ENCODE results near the gene RAMP1. TPM values are rescaled to one million over a fixed set of nuclear protein-coding genes. Genes with fewer than 3 reads are reported as not detected.

RAMP1 gene
- total and polyA plus RNA-seq, 2 experiments from 2014 or later = 134 to 329 TPM

DNA sequence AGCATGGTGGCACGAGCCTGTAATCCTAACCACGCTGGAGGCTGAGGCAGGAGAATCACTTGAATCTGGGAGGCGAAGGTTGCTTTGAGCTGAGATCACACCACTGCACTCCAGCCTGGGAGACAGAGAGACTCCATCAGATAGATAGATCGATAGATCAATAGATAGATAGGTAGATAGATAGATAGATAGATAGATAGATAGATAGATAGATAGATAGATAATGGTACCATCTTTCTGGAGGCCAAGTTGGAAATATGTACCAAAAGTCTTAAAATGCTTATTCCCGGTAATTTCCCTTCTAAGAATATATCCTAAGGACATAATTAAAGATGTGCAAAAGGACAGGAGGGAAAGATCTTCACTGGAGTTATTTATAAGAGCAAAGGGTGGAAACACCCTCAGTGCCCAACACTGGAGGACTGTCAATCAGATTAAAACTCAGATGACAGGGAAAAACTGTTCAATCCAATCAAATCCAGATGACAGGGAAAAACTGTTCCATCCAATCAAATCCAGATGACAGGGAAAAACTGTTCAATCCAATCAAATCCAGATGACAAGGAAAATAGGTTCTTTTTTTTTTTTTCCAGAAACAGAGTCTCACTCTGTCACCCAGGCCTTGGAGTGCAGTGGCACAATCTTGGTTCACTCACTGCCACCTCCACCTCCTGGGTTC is 58.4 kb downstream of the RAMP1 start:
- no peak for DNase-seq (ENCODE audit: low spot score)
- H3K79me2 ChIP-seq = no peaks in the 10 kb centered on the region
- H3K9me3 ChIP-seq (ENCODE audit: low read depth) = no peaks in the 10 kb centered on the region
- no peaks in the 10 kb centered on the region for H4K20me1 ChIP-seq (ENCODE audit: insufficient read depth, poor library complexity, severe bottlenecking)
- H3K4me2 ChIP-seq = no peak overlapping the region
- H3K4me3 ChIP-seq = no peak overlapping the region
- H3K9me2 ChIP-seq (replicated peaks; ENCODE audit: insufficient read depth) = no peaks in the 10 kb centered on the region
- H3K27me3 ChIP-seq = no peaks in the 10 kb centered on the region
- TF ChIP-seq, protein P1, sequence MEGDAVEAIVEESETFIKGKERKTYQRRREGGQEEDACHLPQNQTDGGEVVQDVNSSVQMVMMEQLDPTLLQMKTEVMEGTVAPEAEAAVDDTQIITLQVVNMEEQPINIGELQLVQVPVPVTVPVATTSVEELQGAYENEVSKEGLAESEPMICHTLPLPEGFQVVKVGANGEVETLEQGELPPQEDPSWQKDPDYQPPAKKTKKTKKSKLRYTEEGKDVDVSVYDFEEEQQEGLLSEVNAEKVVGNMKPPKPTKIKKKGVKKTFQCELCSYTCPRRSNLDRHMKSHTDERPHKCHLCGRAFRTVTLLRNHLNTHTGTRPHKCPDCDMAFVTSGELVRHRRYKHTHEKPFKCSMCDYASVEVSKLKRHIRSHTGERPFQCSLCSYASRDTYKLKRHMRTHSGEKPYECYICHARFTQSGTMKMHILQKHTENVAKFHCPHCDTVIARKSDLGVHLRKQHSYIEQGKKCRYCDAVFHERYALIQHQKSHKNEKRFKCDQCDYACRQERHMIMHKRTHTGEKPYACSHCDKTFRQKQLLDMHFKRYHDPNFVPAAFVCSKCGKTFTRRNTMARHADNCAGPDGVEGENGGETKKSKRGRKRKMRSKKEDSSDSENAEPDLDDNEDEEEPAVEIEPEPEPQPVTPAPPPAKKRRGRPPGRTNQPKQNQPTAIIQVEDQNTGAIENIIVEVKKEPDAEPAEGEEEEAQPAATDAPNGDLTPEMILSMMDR (IDR thresholded peaks at IDR 0.05; ENCODE audit: poor library complexity) = no peak
- TF ChIP-seq EZH2phosphoT487 (IDR thresholded peaks at IDR 0.05; ENCODE audit: low read depth, severe bottlenecking, unreplicated experiment) = no peak
- no peak for TF ChIP-seq EZH2 (IDR thresholded peaks at IDR 0.05; ENCODE audit: borderline replicate concordance)
- H3K4me1 ChIP-seq (ENCODE audit: insufficient read depth) = no peaks in the 10 kb centered on the region
- no peak overlapping the region for H3K27ac ChIP-seq
- WGBS (ENCODE audit: low lambda C conversion rate, missing lambda C conversion rate) = 94% methylated on average over 5 of the region's 5 CpGs
- no peaks in the 10 kb centered on the region for H3K36me3 ChIP-seq (replicated peaks; ENCODE audit: insufficient read depth, low read depth)
- H2AFZ ChIP-seq = no peak overlapping the region

DNA sequence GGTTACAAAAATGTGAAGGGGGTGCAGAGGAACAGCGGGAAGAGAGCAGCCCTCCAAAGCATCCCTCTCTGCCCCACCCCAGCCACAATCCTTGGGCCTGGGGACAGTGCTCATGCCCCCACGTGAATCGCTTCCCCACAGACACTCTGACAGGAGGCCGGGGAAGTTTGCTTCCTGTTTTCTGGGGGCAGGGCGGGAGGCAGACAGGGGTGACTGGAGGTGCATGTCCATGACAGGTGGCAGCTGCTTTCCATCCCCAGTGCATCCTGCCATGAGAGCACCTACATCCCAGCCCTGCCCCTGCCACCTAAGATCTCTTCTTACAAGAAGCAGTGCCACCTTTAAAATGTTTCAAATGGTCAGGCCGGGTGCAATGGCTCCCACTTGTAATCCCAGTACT is 60.2 kb downstream of the RAMP1 start:
- Histone ChIP-seq H3K9me3 (ENCODE audit: low read depth) (no peaks in the 10 kb centered on the region), H3K4me2 (no peak overlapping the region), H3K27ac (no peak overlapping the region), H3K4me3 (no peak overlapping the region), H4K20me1 (ENCODE audit: insufficient read depth, poor library complexity, severe bottlenecking) (no peaks in the 10 kb centered on the region), H3K9me2 (replicated peaks; ENCODE audit: insufficient read depth) (no peaks in the 10 kb centered on the region), H2AFZ (no peak overlapping the region), H3K79me2 (no peaks in the 10 kb centered on the region), H3K27me3 (no peaks in the 10 kb centered on the region), H3K4me1 (ENCODE audit: insufficient read depth) (peaks cover 5% of the 10 kb centered on the region), H3K36me3 (replicated peaks; ENCODE audit: insufficient read depth, low read depth) (no peaks in the 10 kb centered on the region)
- 81% methylated on average over 6 of the region's 6 CpGs for WGBS (ENCODE audit: low lambda C conversion rate, missing lambda C conversion rate)
- DNase-seq (ENCODE audit: low spot score) = no peak
- TF ChIP-seq EZH2 (IDR thresholded peaks at IDR 0.05; ENCODE audit: borderline replicate concordance) (no peak), EZH2phosphoT487 (IDR thresholded peaks at IDR 0.05; ENCODE audit: low read depth, severe bottlenecking, unreplicated experiment) (no peak)
- TF ChIP-seq, protein P1 (IDR thresholded peaks at IDR 0.05; ENCODE audit: poor library complexity) = no peak

DNA sequence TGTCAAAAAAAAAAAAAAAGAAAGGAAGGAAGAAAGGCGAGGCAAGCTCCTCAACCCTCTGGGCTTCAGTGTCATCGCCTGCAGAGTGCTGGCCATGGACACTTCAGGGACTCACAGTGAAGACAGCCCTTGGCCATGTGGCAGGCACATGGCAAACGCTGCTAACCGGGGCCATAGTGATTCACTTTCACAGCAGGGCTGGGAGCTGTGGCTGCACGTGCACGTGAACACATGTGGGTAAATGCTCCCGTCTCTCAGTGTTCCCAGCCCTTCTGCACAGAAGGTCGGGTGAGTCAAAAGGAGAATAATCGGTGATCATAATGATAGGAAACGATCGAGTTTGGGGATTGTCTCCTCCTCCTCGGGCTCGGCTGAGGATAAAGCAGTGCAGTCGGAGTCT is 61.2 kb downstream of the RAMP1 start:
- H2AFZ ChIP-seq = no peak overlapping the region
- TF ChIP-seq, protein P1 (IDR thresholded peaks at IDR 0.05; ENCODE audit: poor library complexity) = no peak
- TF ChIP-seq EZH2phosphoT487 (IDR thresholded peaks at IDR 0.05; ENCODE audit: low read depth, severe bottlenecking, unreplicated experiment) (no peak), EZH2 (IDR thresholded peaks at IDR 0.05; ENCODE audit: borderline replicate concordance) (no peak)
- no peaks in the 10 kb centered on the region for H3K79me2 ChIP-seq
- no peak for DNase-seq (ENCODE audit: low spot score)
- H3K4me3 ChIP-seq = no peak overlapping the region
- no peaks in the 10 kb centered on the region for H3K9me3 ChIP-seq (ENCODE audit: low read depth)
- WGBS (ENCODE audit: low lambda C conversion rate, missing lambda C conversion rate) = 79% methylated on average over 14 of the region's 14 CpGs
- H3K4me2 ChIP-seq = no peak overlapping the region
- peaks cover 5% of the 10 kb centered on the region for H3K4me1 ChIP-seq (ENCODE audit: insufficient read depth)
- no peaks in the 10 kb centered on the region for H3K27me3 ChIP-seq
- H3K9me2 ChIP-seq (replicated peaks; ENCODE audit: insufficient read depth) = no peaks in the 10 kb centered on the region
- H3K36me3 ChIP-seq (replicated peaks; ENCODE audit: insufficient read depth, low read depth) = no peaks in the 10 kb centered on the region
- no peaks in the 10 kb centered on the region for H4K20me1 ChIP-seq (ENCODE audit: insufficient read depth, poor library complexity, severe bottlenecking)
- H3K27ac ChIP-seq = no peak overlapping the region

Measured in hepatocyte (in vitro differentiated cells).